Measurements from ENCODE around the gene CYP3A7. TPM values are rescaled to one million over a fixed set of nuclear protein-coding genes. Genes with fewer than 3 reads are reported as not detected.

Gene CYP3A7
- total and polyA plus RNA-seq, 2 of the 4 experiments (the other 2 are of a cell fraction) = not detected

- Histone ChIP-seq H3K4me2 (ENCODE audit: low read depth, low read length) (no peak overlapping the region), H3K27me3 (ENCODE audit: control insufficient read depth, insufficient read depth, low read length) (no peaks in the 10 kb centered on the region), H3K9ac (ENCODE audit: low read depth, low read length) (no peak overlapping the region), H3K36me3 (ENCODE audit: control insufficient read depth, insufficient read depth, low read length) (no peaks in the 10 kb centered on the region), H4K91ac (ENCODE audit: insufficient read depth, low read depth, low read length) (no peak overlapping the region), H3K23ac (ENCODE audit: low read depth, low read length) (no peak overlapping the region), H2AK5ac (ENCODE audit: low read depth, low read length) (no peak overlapping the region), H3K4me3 (ENCODE audit: insufficient read depth, low read depth, low read length) (no peak overlapping the region), H3K79me1 (ENCODE audit: low read depth in 1 of 2, low read length in 2 of 2) (no peaks in the 10 kb centered on the region), H2AK9ac (replicated peaks; ENCODE audit: low read depth, low read length, poor library complexity) (no peak overlapping the region), H4K20me1 (ENCODE audit: insufficient read depth, low read length) (no peaks in the 10 kb centered on the region), H4K8ac (ENCODE audit: low read depth in 2 of 2, low read length in 2 of 2) (no peak overlapping the region), H3K14ac (replicated peaks; ENCODE audit: low read depth, low read length) (no peak overlapping the region), H2BK5ac (ENCODE audit: low read depth, low read length, poor library complexity, severe bottlenecking) (no peak overlapping the region), H3K27ac (ENCODE audit: insufficient read depth, low read length) (no peak overlapping the region), H3K18ac (ENCODE audit: low read depth, low read length) (no peak overlapping the region), H3K9me3 (ENCODE audit: control insufficient read depth, insufficient read depth, low read length) (no peaks in the 10 kb centered on the region), H2AFZ (replicated peaks; ENCODE audit: low read length, poor library complexity) (no peak overlapping the region), H2BK15ac (ENCODE audit: low read depth, low read length) (no peak overlapping the region), H3K4ac (ENCODE audit: low read depth, low read length) (no peak overlapping the region), H3K9me1 (ENCODE audit: insufficient read depth, low read length) (0 out of 2 replicates have a peak, but pooled peaks cover 3% of the 10 kb centered on the region), H2BK20ac (ENCODE audit: low read depth, low read length) (no peak overlapping the region), H3K4me1 (ENCODE audit: control insufficient read depth, insufficient read depth, low read length) (no peaks in the 10 kb centered on the region), H2BK120ac (ENCODE audit: low read depth, low read length) (no peak overlapping the region), H3K56ac (ENCODE audit: extremely low read depth, insufficient read depth, low read length) (no peak overlapping the region), H4K5ac (ENCODE audit: low read depth, low read length) (no peak overlapping the region)
- POLR2A ChIA-PET (ENCODE audit: unreplicated experiment) = no interaction called here
- no CpG with 5 or more reads among the region's 2 CpGs for WGBS, 2 experiments (ENCODE audit: extremely low coverage in 2 of 2, insufficient read length in 1 of 2)
- dilution Hi-C loops (cut with HindIII; ENCODE audit: low sequenced_read_pairs, unreplicated experiment) (no loop called here), in situ Hi-C loops (cut with MboI; ENCODE audit: low sequenced_read_pairs) (no loop called here), intact Hi-C loops (cut with micrococcal nuclease) (no loop called here)
- TF ChIP-seq CTCF (conservative IDR thresholded peaks at IDR 0.05; ENCODE audit: low read depth, low read length) (no peak), USF2 (IDR thresholded peaks at IDR 0.05; ENCODE audit: low read depth, low read length) (no peak), RAD21 (IDR thresholded peaks at IDR 0.05; ENCODE audit: low read length) (no peak), RCOR1 (IDR thresholded peaks at IDR 0.05; ENCODE audit: insufficient replicate concordance, low read length) (no peak), MAZ (IDR thresholded peaks at IDR 0.05; ENCODE audit: borderline replicate concordance, low read depth, low read length) (no peak), NFE2L2 (IDR thresholded peaks at IDR 0.05; ENCODE audit: low read depth, low read length) (no peak), RFX5 (IDR thresholded peaks at IDR 0.05; ENCODE audit: low read depth, low read length) (no peak), ELK1 (IDR thresholded peaks at IDR 0.05; ENCODE audit: borderline replicate concordance, low read depth, low read length) (no peak), MXI1 (IDR thresholded peaks at IDR 0.05; ENCODE audit: borderline replicate concordance, low read depth, low read length) (no peak), BHLHE40 (IDR thresholded peaks at IDR 0.05; ENCODE audit: low read depth, low read length) (no peak), SMC3 (IDR thresholded peaks at IDR 0.05; ENCODE audit: low read depth, low read length) (no peak), CHD1 (IDR thresholded peaks at IDR 0.05; ENCODE audit: low read depth, low read length) (no peak)
- BruUV-seq (replicated peaks) = no TSS peak
- CTCF ChIA-PET = no interaction called here
- ATAC-seq (ENCODE audit: low read depth) (no peak), DNase-seq (no peak)
Observed at GRCh38 chr7:99667179-99667578, 67.8 kb downstream of the CYP3A7 start.

Data from IMR-90 (cell line).